Muscle of leg (tissue), 11 donors: Measurements from ENCODE around the gene IL4R. TPM values are rescaled to one million over a fixed set of nuclear protein-coding genes. Genes with fewer than 3 reads are reported as not detected.
A peak's percentile ranks its signal among the peaks of the same experiment; 100 is the strongest.

Experiments
- DNase-seq: peaks from one replicate; pipeline ENCODE4 v3.0.0; 2013
- H3K27ac ChIP-seq: one replicate; pipeline ENCODE4 v1.5.1; 2013; ENCODE audit warnings: mild to moderate bottlenecking, low read length, control low read depth
- H3K27me3 ChIP-seq: one replicate; pipeline ENCODE4 v1.6.1; 2013; ENCODE audit warnings: low read length; ENCODE audit not compliant: control insufficient read depth, insufficient read depth
- H3K36me3 ChIP-seq: one replicate; pipeline ENCODE4 v1.6.1; 2013; ENCODE audit warnings: low read length; ENCODE audit not compliant: control insufficient read depth, insufficient read depth
- H3K4me1 ChIP-seq: one replicate; pipeline ENCODE4 v1.6.1; 2013; ENCODE audit warnings: low read length; ENCODE audit not compliant: control insufficient read depth, insufficient read depth
- H3K4me3 ChIP-seq: one replicate; pipeline ENCODE4 v1.5.1; 2013; ENCODE audit warnings: low read length, control low read depth
- H3K9me3 ChIP-seq: replicated peaks from 2 replicates; pipeline ENCODE4 v1.6.1; 2013; ENCODE audit warnings: low read depth, low read length; ENCODE audit not compliant: control insufficient read depth
- WGBS: methylation state at CpG from one replicate; pipeline ENCODE4 v1.1.5; 2013; ENCODE audit warnings: missing lambda C conversion rate; ENCODE audit not compliant: insufficient coverage; 5-methylcytosine and 5-hydroxymethylcytosine counted together
- polyA plus RNA-seq, 8 donors: library from polyadenylated mRNA; unstranded; fragments of 120-200 nt; gene quantifications; one replicate each; pipeline versions ENCODE4 v1.2.1 to v1.2.3, GENCODE V29; 2013; ENCODE audit warnings: inconsistent platforms in 1 of 8, low replicate concordance in 1 of 8; ENCODE audit not compliant: insufficient read length in 8 of 8, insufficient read depth in 1 of 8
- total RNA-seq: library from RNA; stranded (reverse); fragments of 120-200 nt; gene quantifications from one replicate; pipeline ENCODE4 v1.2.4, GENCODE V29; 2013

IL4R gene
- total and polyA plus RNA-seq, 9 donors = 9.8 to 16.4 (median 14.8) TPM

- Histone ChIP-seq H3K4me1 (peaks cover 38% of the 10 kb centered on the region), H3K4me3 (peak overlapping the region; percentile 19), H3K27ac (no peak overlapping the region), H3K36me3 (no peaks in the 10 kb centered on the region), H3K9me3 (no peaks in the 10 kb centered on the region), H3K27me3 (peaks cover 3% of the 10 kb centered on the region)
- no peak for DNase-seq
- 68% methylated on average over 8 of the region's 8 CpGs for whole genome bisulfite sequencing
These were observed 88.8 kb downstream of the IL4R start for GRCh38 chr16:27402569-27402963.

DNA sequence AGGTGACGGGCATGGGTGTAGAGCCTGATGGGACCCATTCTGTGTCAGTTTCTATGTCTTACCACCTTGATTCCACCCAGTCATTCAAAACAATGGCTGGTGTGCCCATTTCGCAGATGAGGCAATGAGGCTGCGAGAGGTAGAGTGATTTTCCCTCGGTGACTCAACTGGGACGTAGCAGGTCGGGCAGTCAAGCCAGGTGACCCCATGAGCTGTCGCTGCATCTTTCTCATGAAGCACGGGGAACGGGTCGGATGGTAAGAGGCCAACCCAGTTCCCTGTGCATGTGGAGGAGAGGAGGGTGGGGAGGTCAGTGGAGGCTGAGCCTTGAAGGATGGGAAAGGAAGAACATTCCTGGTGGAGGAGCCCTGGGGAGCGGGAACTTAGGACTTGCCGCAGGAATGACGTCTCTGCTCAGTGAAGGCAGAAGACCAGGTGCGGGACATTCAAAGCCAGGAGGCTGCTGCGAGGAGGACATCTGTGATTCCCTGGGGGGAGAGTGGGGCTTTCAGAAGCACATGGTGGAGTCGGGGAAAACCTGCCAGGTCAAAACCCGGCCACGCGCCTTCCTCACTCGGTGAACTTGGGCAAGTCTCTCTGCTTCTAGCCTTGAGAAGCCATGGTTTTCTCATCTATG, 89.3 kb downstream of the IL4R start:
- no peaks in the 10 kb centered on the region for H3K36me3 ChIP-seq

DNA sequence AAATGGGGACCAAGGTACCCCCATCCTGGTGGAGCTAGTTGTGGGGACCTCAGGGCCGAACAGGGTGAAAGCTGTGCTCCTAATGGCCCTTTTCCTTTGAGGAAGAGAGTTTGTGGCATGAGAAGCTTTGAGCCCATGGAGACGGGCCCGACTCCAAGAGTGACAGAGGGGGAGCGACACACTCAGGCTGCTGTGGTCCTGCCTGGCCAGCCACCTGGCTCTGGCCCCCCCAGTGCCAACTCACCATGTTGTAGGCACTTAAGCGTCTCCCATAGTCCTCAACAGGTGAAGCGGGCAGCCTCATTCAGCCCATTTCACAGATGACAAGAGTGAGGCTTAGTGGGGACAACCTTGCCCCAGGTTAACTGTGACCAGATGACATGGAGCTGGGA, 89.8 kb downstream of the IL4R start:
- no peaks in the 10 kb centered on the region for H3K36me3 ChIP-seq
- 75% methylated on average over 6 of the region's 6 CpGs for WGBS
- H3K27me3 ChIP-seq = peaks cover 3% of the 10 kb centered on the region
- peaks cover 38% of the 10 kb centered on the region for H3K4me1 ChIP-seq
- DNase-seq = no peak
- H3K9me3 ChIP-seq = no peaks in the 10 kb centered on the region
- H3K27ac ChIP-seq = no peak overlapping the region
- H3K4me3 ChIP-seq = no peak overlapping the region

More for the DNA sequence above, 89.3 kb downstream of the IL4R start:
- peaks cover 38% of the 10 kb centered on the region for H3K4me1 ChIP-seq
- peaks cover 3% of the 10 kb centered on the region for H3K27me3 ChIP-seq
- H3K4me3 ChIP-seq = no peak overlapping the region
- WGBS = 70% methylated on average over 20 of the region's 20 CpGs
- no peaks in the 10 kb centered on the region for H3K9me3 ChIP-seq
- no peak overlapping the region for H3K27ac ChIP-seq
- peak; percentile 53 for DNase-seq

DNA sequence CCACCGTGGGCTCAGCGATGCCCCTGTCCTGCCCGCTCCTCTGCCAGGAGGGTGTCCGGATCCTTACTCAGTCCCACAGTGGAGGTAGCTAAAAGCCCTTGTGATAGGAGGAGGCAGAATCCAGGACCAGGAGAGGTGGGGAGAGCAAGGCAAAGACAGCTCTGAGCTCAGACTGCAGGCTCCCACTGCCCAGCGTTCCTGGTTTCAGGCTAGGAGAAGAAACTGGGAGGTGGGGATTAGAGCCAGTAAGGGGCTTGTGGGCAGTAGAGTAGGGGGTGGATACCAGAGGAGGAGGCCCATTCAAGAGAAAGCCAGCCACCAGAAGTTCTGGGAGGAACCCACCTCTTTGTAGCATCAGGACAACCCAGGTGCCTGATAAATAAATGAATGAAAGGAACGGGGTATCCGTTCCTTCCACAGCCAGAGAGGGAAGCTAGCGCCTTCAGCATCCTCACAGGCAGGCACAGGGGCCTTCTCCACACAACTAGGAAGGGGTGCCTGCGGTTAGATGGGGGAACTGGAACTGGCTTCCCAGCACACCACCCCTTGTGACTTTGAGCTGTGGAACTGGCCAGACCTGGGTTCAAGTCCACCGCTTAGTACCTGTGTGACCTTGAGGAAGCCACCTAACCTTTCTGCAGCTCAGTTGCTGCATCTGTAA, 90.5 kb downstream of the IL4R start:
- DNase-seq = no peak
- Histone ChIP-seq H3K36me3 (no peaks in the 10 kb centered on the region), H3K4me3 (no peak overlapping the region), H3K27ac (no peak overlapping the region), H3K9me3 (no peaks in the 10 kb centered on the region), H3K4me1 (peaks cover 35% of the 10 kb centered on the region), H3K27me3 (peaks cover 3% of the 10 kb centered on the region)
- WGBS = 75% methylated on average over 7 of the region's 10 CpGs

DNA sequence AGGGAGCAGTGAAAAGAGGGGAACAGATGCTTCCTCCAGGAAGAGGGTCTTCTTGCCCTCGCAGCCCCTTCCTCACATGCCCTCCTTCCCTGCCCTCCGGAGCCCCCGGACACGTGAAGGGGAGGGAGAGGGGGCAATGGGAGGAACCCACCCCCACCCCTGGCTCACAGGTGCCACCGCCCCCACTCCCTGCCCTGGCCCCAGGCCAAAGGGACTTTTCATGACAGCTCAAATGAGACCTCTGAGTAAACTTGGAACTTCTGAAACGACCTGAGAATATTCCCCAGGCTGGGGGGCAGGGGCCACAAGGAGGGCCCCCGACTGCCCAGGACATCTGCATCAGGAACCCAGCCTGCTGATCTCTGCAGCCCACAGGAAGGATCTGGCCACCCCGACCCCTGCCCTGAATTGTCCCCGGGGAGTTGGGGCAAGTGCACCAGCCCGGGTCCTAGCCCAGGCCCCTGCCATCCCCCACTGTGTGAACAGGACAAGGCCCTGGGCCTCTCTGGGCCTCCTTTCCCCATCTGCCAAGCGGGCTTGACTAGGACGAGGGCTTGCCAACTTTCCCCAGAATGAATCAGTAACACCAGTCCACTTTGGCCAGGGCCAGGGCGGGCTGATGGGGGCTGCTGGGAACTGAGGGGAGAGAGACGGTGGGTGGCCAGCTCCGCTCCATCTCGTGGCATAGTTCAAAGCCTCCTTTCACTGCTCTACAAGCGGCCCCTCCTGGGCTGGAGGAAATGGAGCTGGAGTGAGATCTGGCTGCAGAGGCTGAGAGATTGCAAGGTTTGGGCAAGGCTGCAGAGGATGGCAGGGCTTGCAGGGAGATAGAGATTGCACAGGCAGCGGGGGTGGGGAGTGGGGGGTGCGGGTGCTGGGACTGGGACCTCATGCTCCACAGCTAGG, 92.0 kb downstream of the IL4R start:
- H3K4me1 ChIP-seq = peaks cover 33% of the 10 kb centered on the region
- peak; percentile 34 for DNase-seq
- no peak overlapping the region for H3K4me3 ChIP-seq
- 34% methylated on average over 10 of the region's 19 CpGs for WGBS
- peaks cover 3% of the 10 kb centered on the region for H3K27me3 ChIP-seq
- H3K27ac ChIP-seq = no peak overlapping the region
- no peaks in the 10 kb centered on the region for H3K9me3 ChIP-seq
- H3K36me3 ChIP-seq = no peaks in the 10 kb centered on the region

- peaks cover 3% of the 10 kb centered on the region for H3K27me3 ChIP-seq
- no peak overlapping the region for H3K4me3 ChIP-seq
- H3K27ac ChIP-seq = no peak overlapping the region
These were observed 92.8 kb downstream of the IL4R start for GRCh38 chr16:27406511-27407128.

GRCh38 chr16:27407133-27407532, 93.4 kb downstream of the IL4R start:
- Histone ChIP-seq H3K4me1 (peaks cover 25% of the 10 kb centered on the region), H3K27me3 (peaks cover 3% of the 10 kb centered on the region), H3K36me3 (no peaks in the 10 kb centered on the region), H3K27ac (no peak overlapping the region), H3K9me3 (no peaks in the 10 kb centered on the region), H3K4me3 (no peak overlapping the region)
- no peak for DNase-seq
- WGBS = 43% methylated on average over 1 of the region's 2 CpGs

More at GRCh38 chr16:27406511-27407128, 92.8 kb downstream of the IL4R start:
- Histone ChIP-seq H3K9me3 (no peaks in the 10 kb centered on the region), H3K36me3 (no peaks in the 10 kb centered on the region), H3K4me1 (peaks cover 30% of the 10 kb centered on the region)
- WGBS = 86% methylated on average over 1 of the region's 6 CpGs
- no peak for DNase-seq

- no peak overlapping the region for H3K4me3 ChIP-seq
- H3K27ac ChIP-seq = no peak overlapping the region
- DNase-seq = no peak
- H3K4me1 ChIP-seq = peaks cover 16% of the 10 kb centered on the region
- 66% methylated on average over 3 of the region's 3 CpGs for WGBS
- H3K9me3 ChIP-seq = no peaks in the 10 kb centered on the region
- peaks cover 3% of the 10 kb centered on the region for H3K27me3 ChIP-seq
- H3K36me3 ChIP-seq = no peaks in the 10 kb centered on the region
These were observed 94.3 kb downstream of the IL4R start for GRCh38 chr16:27408012-27408601.

DNA sequence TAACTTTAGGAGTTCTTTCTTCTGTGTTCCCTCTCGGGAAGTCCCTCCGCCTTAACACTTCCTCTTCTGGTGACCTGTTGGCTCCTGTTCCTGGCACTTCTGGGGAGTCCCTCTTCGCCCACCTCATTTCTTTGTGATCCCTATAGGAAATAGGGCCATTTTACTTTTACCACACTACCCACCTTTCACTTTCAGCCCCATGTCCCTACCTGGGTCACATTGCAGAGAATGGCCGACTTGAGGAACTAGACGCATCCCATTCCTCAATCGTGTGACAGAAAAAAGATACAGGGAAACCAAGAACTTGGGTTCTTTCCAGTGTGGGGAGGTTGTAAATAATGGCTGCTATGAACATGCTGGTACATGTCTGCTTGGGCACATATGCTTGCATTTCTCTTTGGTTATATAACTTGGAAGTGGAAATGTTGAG, 94.8 kb downstream of the IL4R start:
- Histone ChIP-seq H3K4me1 (peaks cover 10% of the 10 kb centered on the region), H3K9me3 (no peaks in the 10 kb centered on the region), H3K4me3 (no peak overlapping the region), H3K36me3 (no peaks in the 10 kb centered on the region), H3K27ac (no peak overlapping the region), H3K27me3 (peaks cover under 1% of the 10 kb centered on the region)
- DNase-seq = no peak
- WGBS = 65% methylated on average over 3 of the region's 6 CpGs
